ENCODE data around the gene TBC1D4.

TBC1D4 gene

GRCh38 chr13:75421133-75421532 lies 60.8 kb downstream of the TBC1D4 start:
- no peak overlapping the region for H3K27ac ChIP-seq
- H3K4me3 ChIP-seq, result no peak overlapping the region

- Histone ChIP-seq H3K27ac (no peak overlapping the region), H3K4me3 (no peak overlapping the region)
Measured at GRCh38 chr13:75419656-75420055, 62.3 kb downstream of the TBC1D4 start.

DNA sequence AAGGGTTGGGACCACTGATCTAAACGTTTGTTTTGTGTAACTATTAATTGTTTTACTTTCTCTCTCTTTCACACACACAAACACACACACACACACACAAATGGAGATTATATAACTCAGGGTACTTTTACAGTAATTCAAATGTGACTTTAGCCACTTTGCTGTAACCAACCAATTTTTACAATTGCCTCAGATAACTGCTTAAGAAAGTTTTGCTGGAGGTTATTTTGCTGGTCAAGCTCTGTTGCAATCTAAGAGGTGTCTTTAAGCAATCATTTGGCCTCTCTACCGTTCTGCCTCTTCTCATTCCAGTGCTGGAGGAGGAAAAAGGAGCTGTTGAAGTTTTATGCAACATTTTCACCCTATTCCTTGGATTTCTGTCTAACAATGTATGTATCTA lies 63.0 kb downstream of the TBC1D4 start:
- Histone ChIP-seq H3K4me3 (no peak overlapping the region), H3K27ac (no peak overlapping the region)

DNA sequence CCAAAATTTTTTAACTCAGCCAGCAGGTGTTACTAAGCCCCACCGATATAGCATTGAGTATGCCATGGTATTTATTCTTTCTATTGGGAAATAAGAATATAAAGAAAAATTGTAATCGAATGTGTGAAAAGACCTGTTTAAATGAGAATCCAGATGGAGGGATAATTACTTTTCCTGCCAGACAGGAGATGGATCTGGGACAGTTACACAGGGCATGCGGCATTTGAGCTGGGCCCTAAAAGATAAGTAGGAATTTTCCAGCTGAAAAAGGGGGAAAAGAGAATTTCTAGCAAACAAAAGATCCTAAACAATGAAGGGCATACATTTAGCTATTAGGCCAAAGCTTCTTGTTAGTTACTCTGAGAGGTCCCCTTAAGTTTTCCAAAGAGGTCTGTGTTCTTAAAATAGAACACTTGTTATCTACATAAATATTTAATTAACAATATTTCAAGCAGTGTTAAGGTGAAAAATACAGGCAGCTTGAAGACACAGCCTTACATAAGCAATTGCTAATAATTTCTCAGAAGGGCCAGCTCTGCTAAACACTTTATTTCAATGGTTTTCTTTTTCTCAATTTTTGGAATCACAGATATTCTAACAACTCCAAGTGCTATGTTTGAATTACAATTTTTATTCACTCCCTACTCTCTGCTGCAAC lies 63.7 kb downstream of the TBC1D4 start:
- Histone ChIP-seq H3K27ac (no peak overlapping the region), H3K4me3 (no peak overlapping the region)

DNA sequence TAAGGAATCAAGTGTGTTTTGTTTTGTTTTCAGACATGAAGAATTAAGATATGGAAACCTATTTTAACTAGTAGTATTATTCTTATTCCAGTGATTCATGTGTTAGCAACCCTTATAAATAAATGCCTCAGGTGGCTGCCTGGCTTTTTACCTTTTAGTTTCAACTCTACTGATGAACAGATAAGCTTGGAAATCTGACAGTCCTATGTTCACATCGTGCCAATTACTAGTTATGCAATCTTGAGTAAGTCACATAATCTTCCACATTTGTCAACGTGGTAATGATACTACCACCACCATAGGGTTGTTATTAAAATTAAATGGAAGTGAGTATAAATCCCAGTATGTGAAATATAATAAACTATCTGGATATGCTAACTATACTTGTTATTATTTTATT lies 64.3 kb downstream of the TBC1D4 start:
- peak overlapping the region in 1 of 21 experiments; percentile 39 for H3K27ac ChIP-seq

DNA sequence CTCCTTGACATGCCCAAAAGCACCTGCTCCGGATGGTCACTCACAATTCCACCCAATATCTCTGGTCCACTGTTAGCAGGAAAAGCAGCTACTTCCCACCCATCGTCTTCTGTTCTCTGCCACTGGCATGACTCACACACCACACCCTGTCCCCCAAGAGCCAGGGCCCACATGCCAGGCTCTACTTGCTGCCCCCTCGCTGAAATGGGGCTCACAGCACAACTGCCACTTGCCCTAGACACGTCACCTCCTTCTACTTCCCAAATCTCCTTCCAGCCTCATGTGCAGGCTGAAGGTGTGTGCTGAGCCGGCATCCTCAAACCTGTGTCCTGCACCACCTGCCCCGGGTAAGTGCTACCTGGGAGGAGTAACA lies 65.0 kb downstream of the TBC1D4 start:
- no peak overlapping the region for H3K4me3 ChIP-seq
- peak overlapping the region in 2 of 21 experiments; percentile 10 to 39 for H3K27ac ChIP-seq

More for the DNA sequence above, 64.3 kb downstream of the TBC1D4 start:
- no peak overlapping the region for H3K4me3 ChIP-seq

DNA sequence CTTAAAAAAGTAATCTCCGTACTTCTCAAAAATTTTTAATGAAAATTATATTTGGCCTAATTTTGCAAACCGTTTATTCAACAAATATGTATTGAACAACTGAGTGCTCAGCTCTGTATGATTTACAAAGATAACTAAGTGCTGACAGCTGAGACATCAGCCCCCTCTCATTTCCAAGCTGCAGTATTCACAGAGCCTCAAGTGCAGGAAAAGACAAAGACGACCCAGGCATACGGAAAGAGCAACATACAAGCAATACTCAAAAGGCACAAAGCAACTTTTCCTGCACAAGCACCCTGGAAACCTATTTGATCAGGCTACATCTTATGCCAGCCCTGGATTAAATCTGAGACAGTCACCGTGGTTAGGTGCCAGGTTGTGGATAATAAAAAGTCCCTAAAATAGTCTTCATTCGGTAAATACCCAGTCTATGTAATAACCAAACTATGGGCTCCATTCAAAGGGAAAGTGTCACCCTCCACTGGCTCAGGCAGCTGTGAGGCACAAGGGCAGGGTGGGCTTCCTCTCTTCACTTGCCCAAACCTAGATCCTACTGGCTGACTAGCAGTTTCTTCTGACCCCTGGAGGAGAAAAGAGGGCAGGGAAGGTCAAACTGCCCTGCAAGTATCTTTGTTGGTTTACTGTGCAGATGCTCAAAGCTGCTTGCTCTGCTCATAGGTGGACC lies 65.5 kb downstream of the TBC1D4 start:
- peak overlapping the region in 2 of 21 experiments; percentile 9 to 10 for H3K27ac ChIP-seq

DNA sequence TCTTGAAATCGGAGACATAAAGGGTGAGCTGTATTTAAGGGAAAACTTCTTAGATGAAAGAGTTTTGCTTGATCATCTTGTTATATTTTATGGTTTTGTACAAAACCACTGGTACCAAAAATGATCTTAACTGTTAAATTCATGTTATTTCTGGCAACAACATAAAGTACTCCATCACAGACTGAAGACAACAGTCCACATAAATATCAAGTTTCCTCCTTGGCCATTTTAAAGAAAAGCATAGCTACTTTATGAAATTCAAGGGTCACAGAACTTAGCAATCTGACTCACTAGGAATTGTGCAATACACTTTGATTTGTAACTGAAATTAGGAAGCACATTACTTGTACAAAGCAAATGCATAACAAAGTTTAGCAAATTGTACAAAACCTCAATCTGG lies 66.3 kb downstream of the TBC1D4 start:
- no peak overlapping the region for H3K4me3 ChIP-seq
- peak overlapping the region in 1 of 21 experiments; percentile 9 for H3K27ac ChIP-seq

More for the DNA sequence above, 65.5 kb downstream of the TBC1D4 start:
- H3K4me3 ChIP-seq, result no peak overlapping the region

GRCh38 chr13:75415171-75415570 lies 66.8 kb downstream of the TBC1D4 start:
- Histone ChIP-seq H3K27ac (no peak overlapping the region), H3K4me3 (no peak overlapping the region)

GRCh38 chr13:75414036-75414827 lies 67.7 kb downstream of the TBC1D4 start:
- no peak overlapping the region for H3K4me3 ChIP-seq

DNA sequence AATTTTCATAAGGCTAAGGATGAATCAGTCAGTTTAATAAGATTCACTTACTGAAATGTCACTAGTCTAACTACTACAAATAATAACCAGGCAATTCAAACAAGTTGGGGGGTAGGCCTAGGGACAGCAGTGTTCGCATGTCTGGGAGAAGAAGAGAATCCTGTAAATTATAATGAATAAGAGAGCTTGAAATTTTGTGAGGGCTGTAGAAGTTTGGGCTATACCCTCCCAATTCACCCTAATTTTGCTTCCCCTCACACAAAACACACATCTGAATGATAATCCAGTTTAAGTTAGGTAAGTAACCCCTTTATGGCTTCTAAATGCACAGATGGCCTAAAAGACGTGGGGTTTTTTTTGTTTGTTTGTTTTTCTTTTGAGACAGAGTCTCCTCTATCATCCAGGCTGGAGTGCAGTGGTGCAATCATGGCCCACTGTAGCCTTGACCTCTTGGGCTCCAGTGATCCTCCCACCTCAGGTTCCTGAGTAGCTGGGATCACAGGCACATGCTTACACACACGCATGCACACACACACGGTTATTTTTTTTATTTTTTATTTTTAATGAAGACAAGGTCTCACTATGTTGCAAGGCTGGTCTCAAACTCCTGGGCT lies 69.9 kb downstream of the TBC1D4 start:
- Histone ChIP-seq H3K4me3 (no peak overlapping the region), H3K27ac (no peak overlapping the region)

More at GRCh38 chr13:75414036-75414827, 67.7 kb downstream of the TBC1D4 start:
- no peak overlapping the region for H3K27ac ChIP-seq

- Histone ChIP-seq H3K4me3 (no peak overlapping the region), H3K27ac (no peak overlapping the region)
Measured at GRCh38 chr13:75410207-75410606, 71.8 kb downstream of the TBC1D4 start.

GRCh38 chr13:75407998-75408397 lies 74.0 kb downstream of the TBC1D4 start:
- Histone ChIP-seq H3K4me3 (no peak overlapping the region), H3K27ac (no peak overlapping the region)

DNA sequence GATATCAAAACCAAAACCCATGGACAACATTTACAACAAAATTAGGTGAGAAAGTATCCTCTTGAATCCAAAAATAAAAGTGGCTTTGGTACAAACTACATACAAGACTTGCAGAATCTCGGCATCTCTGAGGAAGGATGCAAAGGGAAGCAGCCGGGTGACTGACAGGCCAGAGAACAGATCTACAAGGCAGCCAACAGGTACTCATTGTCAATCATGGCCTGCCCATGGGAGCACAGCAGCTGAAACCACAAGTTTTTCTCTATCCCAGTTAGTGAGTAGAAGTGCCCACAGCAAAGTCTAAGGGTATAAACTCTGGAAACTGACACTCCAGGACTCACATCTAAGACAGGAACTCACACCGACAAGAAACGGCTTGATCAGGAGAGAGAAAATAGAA lies 74.5 kb downstream of the TBC1D4 start:
- no peak overlapping the region for H3K27ac ChIP-seq
- H3K4me3 ChIP-seq, result no peak overlapping the region

DNA sequence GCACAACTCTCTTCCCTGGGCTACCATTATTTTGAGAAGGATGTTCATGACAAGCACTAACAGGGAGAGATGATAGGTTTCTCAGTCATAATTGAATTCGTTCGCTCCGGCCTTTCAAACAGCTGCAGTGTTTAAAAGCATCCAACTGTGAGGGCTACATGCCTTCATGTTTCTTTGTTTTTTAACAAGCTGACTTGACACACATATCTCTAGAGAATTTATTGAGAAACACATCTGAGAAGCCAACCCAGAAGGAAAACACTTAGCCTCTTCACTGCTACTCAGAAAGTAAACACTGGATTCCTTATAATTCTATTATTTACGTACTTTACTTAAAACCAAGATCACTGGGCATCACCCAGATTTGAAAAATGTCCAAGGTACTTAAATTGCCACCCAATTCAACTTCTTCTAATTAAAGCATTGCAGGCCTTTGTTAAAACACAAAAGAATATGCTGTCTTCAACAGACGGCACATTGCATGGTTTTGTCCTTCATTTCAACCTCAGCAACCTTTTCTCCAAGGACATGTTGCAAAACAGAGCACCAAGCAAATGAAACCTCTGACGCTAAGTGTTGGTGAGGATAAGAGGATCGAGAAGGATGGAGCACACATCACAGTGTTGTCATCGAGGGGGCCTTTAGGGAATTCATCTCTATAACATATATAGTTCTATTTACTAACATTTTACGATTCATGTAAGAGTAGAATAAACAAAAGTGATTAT lies 75.8 kb downstream of the TBC1D4 start:
- H3K27ac ChIP-seq, result no peak overlapping the region
- no peak overlapping the region for H3K4me3 ChIP-seq

DNA sequence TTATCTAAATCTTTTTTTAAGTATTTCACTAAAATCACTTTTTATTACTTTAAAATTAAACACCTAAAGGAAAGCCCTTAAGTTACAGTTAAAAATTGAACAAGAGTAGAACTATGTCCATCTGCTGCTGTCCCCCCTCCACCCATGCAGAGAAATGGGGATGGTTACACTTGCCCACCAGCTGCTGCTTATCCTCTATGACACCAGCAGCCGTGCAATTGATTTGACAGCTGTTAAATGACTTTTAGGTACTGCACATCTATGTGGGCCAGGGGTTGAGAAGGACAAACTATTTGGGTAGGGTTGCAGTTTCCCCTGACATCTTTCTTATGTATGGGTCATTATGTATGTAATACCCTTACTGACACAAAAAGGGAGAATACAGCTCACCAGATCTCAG lies 77.2 kb downstream of the TBC1D4 start:
- no peak overlapping the region for H3K4me3 ChIP-seq

GRCh38 chr13:75402787-75403186 lies 79.2 kb downstream of the TBC1D4 start:
- Histone ChIP-seq H3K4me3 (no peak overlapping the region), H3K27ac (no peak overlapping the region)

More for the DNA sequence above, 77.2 kb downstream of the TBC1D4 start:
- no peak overlapping the region for H3K27ac ChIP-seq

- no peak overlapping the region for H3K27ac ChIP-seq
Measured at GRCh38 chr13:75400775-75401174, 81.2 kb downstream of the TBC1D4 start.

GRCh38 chr13:75399879-75400217 lies 82.1 kb downstream of the TBC1D4 start:
- Histone ChIP-seq H3K4me3 (no peak overlapping the region), H3K27ac (no peak overlapping the region)

More at GRCh38 chr13:75400775-75401174, 81.2 kb downstream of the TBC1D4 start:
- H3K4me3 ChIP-seq, result no peak overlapping the region
